ENCODE data around the gene KIAA1958.
"Not testable (repeated sequence)": the region's sequence is repeated elsewhere in the genome, so short reads cannot be mapped to it uniquely, and the experiment has no call there.

KIAA1958 gene

GRCh38 chr9:112558476-112558875 lies 71.8 kb downstream of the KIAA1958 start:
- no peak for DNase-seq

DNA sequence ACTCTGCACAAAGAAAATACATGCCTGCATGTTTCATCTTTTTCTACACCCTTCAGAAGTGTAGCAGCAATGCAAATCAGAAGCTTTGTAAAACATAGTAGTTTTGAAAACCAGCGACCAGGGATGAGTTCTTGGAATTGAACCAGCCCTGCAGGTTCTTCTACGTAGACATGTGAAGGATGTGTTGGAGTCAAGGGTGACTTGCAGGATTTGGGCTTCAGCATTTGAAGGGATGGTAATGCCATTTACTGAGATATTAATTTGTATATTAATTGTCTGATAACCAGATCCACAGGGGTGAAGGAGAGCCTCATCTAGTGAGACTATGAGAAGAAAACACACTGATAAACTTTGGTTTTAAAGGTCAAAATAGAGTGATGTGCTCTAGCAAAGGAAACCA lies 72.4 kb downstream of the KIAA1958 start:
- no peak for DNase-seq

GRCh38 chr9:112559629-112560413 lies 73.2 kb downstream of the KIAA1958 start:
- DNase-seq: no peak

DNA sequence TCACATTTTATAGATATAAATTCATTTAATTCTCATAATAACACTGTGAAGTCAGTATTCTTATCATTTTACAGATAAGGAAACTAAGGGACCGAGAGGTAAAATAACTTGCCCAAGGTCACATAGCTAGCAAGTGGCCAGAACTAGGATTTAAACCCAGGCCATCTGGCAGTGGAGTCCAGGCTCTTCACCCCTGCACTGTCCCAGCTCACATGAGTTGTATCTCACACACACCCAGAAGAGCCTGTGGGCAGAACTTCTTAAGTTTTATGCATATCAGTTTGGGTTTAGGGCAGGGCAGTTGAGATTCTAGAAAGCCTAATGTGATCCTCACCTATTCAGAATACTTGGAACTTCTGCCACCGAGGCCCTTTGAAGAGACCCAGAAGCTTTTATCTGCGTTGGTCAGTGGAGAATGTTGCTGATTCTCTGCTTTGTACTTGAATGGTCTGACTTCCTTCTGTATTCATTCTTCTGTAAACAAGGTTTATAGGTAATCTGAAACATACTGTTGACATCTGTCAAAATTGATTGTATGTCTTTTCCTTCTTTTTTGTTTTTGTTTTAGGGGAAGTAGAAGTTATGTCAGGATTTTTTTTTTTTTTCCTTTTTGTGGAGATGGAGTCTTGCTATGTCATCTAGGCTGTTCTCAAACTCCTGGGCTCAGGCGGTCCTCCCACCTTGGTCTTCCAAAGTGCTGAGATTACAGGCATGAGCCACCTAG lies 75.8 kb downstream of the KIAA1958 start:
- DNase-seq: no peak

- no peak for DNase-seq
Measured at GRCh38 chr9:112569186-112569585, 82.6 kb downstream of the KIAA1958 start.

DNA sequence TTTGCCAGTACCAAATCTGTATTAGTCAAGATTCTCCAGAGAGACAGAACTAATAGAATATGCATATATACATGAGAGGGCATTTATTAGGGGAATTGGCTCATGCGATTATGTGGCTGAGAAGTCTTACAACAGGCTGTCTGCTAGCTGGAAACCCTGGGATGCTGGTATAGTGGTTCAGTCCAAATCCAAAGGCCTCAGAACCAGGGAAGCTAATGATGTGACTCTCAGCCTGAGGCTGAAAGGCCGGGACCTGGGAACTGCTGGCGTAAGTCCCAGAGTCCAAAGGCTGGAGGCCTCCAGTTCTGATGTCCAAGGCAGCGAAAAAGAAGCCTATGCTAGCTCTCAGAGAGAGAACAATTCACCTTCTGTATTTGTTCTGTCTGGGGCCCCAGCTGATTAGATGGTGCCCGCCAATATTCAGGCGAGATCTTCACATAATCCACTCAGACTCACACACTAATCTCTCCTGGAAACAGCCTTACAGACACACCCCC lies 84.1 kb downstream of the KIAA1958 start:
- no peak for DNase-seq

DNA sequence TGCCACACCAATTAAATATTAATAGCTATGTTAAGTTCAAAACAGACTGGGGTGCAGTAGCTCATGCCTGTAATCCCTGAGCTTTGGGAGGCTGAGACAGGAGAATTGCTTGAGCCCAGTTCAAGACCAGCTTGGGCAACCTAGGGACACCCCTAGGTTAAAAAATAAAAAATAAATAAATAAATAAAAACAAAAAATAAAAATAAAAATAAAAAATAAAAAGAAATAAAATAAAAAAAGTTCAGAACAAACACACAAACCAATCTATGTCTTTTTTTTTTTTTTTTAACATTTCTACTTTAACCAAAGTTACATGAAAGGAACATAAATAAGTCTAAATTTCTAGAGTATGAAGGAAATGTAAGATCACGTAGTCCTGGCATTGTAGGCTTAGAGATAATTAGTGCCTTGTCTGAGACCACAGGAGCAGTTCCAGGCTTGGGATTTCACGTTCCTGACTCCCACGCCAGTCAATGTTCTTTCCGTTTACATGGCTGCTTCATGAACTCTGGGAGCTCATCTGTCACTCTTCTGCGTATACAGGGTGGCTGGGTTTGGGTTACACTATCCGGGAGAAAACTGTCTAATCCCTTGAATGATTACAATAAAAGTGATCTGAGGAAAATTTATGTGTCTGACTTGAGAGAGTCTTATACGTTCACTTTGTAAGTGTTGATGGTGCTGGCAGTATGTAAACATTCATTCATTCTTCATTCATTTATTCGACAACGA lies 85.2 kb downstream of the KIAA1958 start:
- DNase-seq: no peak

DNA sequence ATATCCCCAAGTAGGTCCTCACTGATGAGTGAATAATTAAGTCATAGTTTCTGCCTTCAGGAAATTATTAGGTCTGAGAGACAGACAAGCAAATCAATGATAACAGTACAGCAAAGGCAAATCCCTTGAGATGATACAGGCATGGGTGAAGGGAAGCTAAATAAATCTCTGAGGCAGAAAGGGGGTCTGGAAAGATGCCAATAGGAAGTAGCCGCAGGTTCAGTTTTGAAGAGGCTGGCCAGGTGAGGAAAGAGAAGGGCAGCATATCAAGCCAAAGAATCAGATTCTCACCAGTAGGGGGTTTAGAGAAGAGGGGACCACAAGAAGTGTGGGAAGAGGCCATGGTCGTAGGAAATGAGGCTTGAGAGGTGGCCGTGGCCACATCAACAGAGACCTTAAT lies 85.8 kb downstream of the KIAA1958 start:
- no peak for DNase-seq

DNA sequence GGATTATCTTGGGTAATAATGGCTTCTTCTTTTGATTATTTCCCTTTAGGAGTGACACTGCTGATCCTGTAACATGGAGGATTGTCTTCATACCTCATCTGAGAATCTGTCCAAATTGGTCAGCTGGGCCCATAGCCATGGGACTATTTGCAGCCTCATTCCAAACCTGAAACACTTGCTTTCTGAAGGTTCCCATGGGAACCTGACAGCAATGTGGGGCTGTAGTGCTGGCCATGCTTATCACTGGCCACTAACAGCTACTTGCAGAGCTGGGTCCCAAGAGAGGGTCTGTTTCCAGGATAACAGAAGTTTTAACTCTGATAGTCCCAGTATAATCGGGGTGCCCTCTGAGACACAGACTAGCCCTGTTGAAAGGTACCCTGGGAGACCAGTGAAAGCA lies 87.4 kb downstream of the KIAA1958 start:
- DNase-seq: no peak

DNA sequence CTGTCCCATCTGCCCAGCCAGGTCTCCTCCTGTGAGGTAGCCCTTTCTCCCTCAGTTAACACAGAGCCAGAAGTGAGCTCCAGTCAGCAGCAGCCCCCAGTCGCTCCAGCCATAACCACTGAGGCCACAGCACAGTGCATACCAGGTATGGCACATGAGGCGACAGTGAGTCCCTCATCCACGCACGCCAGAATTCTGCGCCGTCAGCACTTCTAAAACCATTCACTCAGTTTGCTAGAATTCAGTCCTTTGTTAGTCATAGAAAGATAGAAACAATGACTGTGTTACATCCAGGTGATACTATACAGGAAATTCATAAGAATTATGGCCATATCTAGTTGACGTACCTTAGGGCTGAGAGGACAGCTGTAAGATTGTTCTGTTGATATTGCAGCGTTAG lies 88.5 kb downstream of the KIAA1958 start:
- no peak for DNase-seq

- DNase-seq: no peak
Measured at GRCh38 chr9:112581469-112582176, 95.0 kb downstream of the KIAA1958 start.

- DNase-seq: no peak
Measured at GRCh38 chr9:112582371-112583262, 96.0 kb downstream of the KIAA1958 start.

- DNase-seq: no peak
Measured at GRCh38 chr9:112586599-112587155, 100.0 kb downstream of the KIAA1958 start.

DNA sequence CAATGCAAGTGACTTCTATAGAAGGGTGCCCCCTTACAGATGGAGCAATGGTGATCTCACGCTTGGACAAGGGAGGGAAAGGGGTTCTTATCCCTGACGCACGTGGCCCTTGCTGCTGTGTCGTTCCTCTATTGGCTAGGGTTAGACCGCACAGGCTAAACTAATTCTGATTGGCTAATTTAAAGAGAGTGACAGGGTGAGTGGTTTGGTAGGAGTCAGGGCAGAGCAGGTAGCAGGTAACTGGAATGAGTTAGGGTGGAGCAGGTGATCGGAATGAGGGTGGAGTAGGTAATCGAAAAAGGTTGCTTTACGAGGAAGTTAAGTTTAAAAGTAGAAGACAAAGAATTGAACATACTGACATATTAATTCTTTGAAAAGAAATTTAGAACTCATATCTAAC lies 105.2 kb downstream of the KIAA1958 start:
- DNase-seq: not testable (repeated sequence)

GRCh38 chr9:112599732-112600131 lies 113.1 kb downstream of the KIAA1958 start:
- no peak for DNase-seq

- DNase-seq: no peak
Measured at GRCh38 chr9:112601636-112602035, 115.0 kb downstream of the KIAA1958 start.

DNA sequence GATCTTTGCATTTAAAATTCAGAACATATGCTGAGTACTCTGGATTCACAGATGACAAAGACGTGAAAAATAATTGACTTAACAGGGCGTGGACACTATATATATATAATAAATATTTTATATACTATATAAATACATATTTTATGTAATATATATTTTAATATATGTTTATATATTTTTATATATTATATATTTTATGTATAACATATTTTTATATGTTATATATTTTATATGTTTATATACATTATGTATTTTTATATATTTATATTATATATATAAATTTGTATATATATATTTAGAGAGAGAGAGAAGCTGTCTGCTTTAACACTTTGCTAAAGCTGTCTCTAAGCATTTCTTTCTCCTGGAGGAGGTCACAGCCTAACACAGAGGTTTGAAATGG lies 118.2 kb downstream of the KIAA1958 start:
- DNase-seq: no peak

- DNase-seq: no peak
Measured at GRCh38 chr9:112605518-112605917, 118.9 kb downstream of the KIAA1958 start.

DNA sequence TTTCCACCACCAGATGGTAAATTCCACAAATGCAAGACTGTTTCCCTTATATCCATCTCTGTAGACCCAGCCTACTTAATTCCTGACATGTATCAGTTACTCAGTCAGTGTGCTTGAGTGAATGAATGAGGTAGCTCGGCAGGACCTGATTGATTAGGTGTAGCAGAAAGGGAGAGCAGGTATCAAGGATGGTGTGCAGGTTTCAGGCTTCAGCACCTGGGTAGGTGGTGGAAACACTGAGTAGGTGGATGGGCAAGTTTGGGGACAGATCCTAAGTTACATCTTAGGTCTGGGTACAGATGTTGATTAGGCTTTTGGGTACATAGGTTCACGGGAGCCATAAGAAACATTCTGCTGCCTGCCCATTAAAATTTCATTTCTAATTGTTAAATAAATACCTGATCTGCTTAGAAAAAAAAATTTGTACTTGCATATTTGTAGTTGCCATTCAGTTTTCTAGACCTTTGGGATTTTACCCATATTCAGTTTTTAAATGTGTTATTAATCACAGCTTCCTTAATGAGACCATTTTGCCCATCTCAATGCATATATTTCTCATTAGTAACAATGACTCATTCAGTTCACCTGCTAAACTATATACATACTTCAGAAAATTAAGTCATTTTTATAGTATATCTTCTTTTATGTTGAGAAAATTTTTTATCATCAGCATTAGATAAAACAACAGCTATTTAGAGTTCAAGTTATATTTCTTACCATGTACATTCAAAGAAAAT lies 119.5 kb downstream of the KIAA1958 start:
- no peak for DNase-seq

DNA sequence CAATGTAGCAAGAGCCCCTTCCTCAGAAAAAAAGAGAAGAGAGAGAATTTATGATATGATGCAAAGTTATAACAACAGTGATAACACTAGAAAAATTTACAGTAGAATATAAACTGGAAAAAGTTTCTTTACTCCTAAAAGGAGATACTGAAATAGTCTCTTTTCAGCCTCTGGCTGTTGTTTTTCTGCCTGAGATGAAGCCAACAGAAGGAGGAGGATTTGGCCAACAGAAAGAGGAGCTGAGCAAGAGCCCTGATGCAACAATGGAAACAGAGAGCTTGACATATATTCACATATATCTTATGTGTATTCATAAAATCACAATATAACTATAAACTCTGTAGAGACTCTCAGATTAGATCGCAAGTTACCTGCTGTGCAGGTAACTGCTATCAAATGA lies 122.2 kb downstream of the KIAA1958 start:
- no peak for DNase-seq

All from GDM1 (cell line).